T-cell (primary cell): ENCODE results near the gene CCNY. TPM values are rescaled to one million over a fixed set of nuclear protein-coding genes. Genes with fewer than 3 reads are reported as not detected.
A peak's percentile ranks its signal among the peaks of the same experiment; 100 is the strongest.
"Not testable (repeated sequence)": the region's sequence is repeated elsewhere in the genome, so short reads cannot be mapped to it uniquely, and the experiment has no call there.

Experiments used
- ATAC-seq, 4 experiments: fragments of 200-7000 bp in 3 of 4; fragments of 150-1000 bp in 1 of 4; cut with Tn5 transposase; replicated peaks in 1 of 4; 1 replicate in 3 of 4; 2 replicates in 1 of 4; pipeline ENCODE4 v1.10.0; 2021; ENCODE audit warnings: moderate library complexity in 3 of 4, mild to moderate bottlenecking in 2 of 4, moderate number of reproducible peaks in 1 of 4
- CTCF ChIA-PET, 2 donors: fragments of 300-600 bp; sonication (Branson Sonifier 250); formaldehyde crosslinking; loops; one replicate each; lab custom pipeline; 2022; ENCODE audit warnings: antibody characterized with exemption in 2 of 2; lab: Charles Lee
- POLR2A ChIA-PET, 2 donors: fragments of 300-600 bp; sonication (Branson Sonifier 250); formaldehyde crosslinking; loops; one replicate each; lab custom pipeline; 2022; ENCODE audit warnings: antibody characterized with exemption in 2 of 2; lab: Charles Lee
- DNase-seq, 35 experiments: peaks; one replicate each; pipeline versions ENCODE4 v3.0.0 to v3.0.0-alpha.2; 2013 to 2023
- H3K27ac ChIP-seq: one replicate; pipeline ENCODE4 v1.5.1; 2013; ENCODE audit warnings: low read length
- H3K27me3 ChIP-seq, 2 experiments: replicated peaks in 1 of 2; 1 replicate in 1 of 2; 2 replicates in 1 of 2; pipeline versions ENCODE4 v1.6.1 to v1.7.0; 2013; ENCODE audit warnings: low read length in 1 of 2, mixed read lengths in 1 of 2; ENCODE audit not compliant: control insufficient read depth in 2 of 2, insufficient read depth in 2 of 2; ENCODE audit errors: extremely low read depth in 1 of 2
- H3K36me3 ChIP-seq, 2 donors: 1 replicate in 1 of 2; 2 replicates in 1 of 2; pipeline versions ENCODE4 v1.6.1 to v1.7.0; 2013; ENCODE audit warnings: low read length in 1 of 2; ENCODE audit not compliant: control insufficient read depth in 2 of 2, insufficient read depth in 1 of 2; ENCODE audit errors: extremely low read depth in 1 of 2
- H3K4me1 ChIP-seq, 2 experiments: 1 replicate in 1 of 2; 2 replicates in 1 of 2; pipeline versions ENCODE4 v1.6.1 to v1.7.0; 2013; ENCODE audit warnings: low read length in 2 of 2, mixed read lengths in 1 of 2; ENCODE audit not compliant: insufficient read depth in 2 of 2, control insufficient read depth in 1 of 2; ENCODE audit errors: extremely low read depth in 1 of 2
- H3K4me3 ChIP-seq, 2 donors: 1 replicate in 1 of 2; 2 replicates in 1 of 2; pipeline versions ENCODE4 v1.5.1 to v1.7.0; 2013; ENCODE audit warnings: mild to moderate bottlenecking in 2 of 2, low read length in 1 of 2, moderate library complexity in 1 of 2; ENCODE audit not compliant: control insufficient read depth in 1 of 2; ENCODE audit errors: extremely low read depth in 1 of 2
- H3K9me3 ChIP-seq: 2 replicates; pipeline ENCODE4 v1.7.0; 2013
- H3K27ac Mint-ChIP-seq, 2 donors: one replicate each; pipeline ENCODE4 v1.8.0; 2020 to 2021; ENCODE audit warnings: mild to moderate bottlenecking in 2 of 2, mixed read lengths in 2 of 2
- H3K27me3 Mint-ChIP-seq, 2 donors: one replicate each; pipeline ENCODE4 v1.8.0; 2021 to 2022; ENCODE audit warnings: mixed read lengths in 2 of 2
- H3K36me3 Mint-ChIP-seq: one replicate; pipeline ENCODE4 v1.8.0; 2021; ENCODE audit warnings: mixed read lengths
- H3K4me1 Mint-ChIP-seq, 3 donors: one replicate each; pipeline ENCODE4 v1.8.0; 2020 to 2022; ENCODE audit warnings: mixed read lengths in 3 of 3, mild to moderate bottlenecking in 1 of 3
- H3K4me3 Mint-ChIP-seq, 3 donors: one replicate each; pipeline ENCODE4 v1.8.0; 2020 to 2022; ENCODE audit warnings: mild to moderate bottlenecking in 3 of 3, mixed read lengths in 3 of 3, moderate library complexity in 3 of 3
- H3K9me3 Mint-ChIP-seq, 3 donors: one replicate each; pipeline ENCODE4 v1.8.0; 2020 to 2022; ENCODE audit warnings: mixed read lengths in 3 of 3
- WGBS: methylation state at CpG from one replicate; pipeline ENCODE4 v1.1.5; 2013; ENCODE audit warnings: missing lambda C conversion rate; ENCODE audit not compliant: insufficient coverage; 5-methylcytosine and 5-hydroxymethylcytosine counted together
- total RNA-seq, 35 experiments: library from RNA in 6 of 35; stranded (reverse) in 6 of 35; fragments of 120-200 nt in 1 of 35; gene quantifications; one replicate each; pipeline versions ENCODE4 v1.2.1 to v1.2.4 and lab custom pipeline; 2013 to 2026

Gene CCNY
- total RNA-seq, 5 donors from 2014 or later (not counting 1 experiment from before 2014, with no cell fraction given): 62.5 to 75.2 (median 62.8) TPM

GRCh38 chr10:35354257-35354656 is 17.9 kb downstream of the CCNY start:
- Mint-ChIP-seq H3K4me1 (peaks cover 90 to 99% (median 94%) of the 10 kb centered on the region in 3 donors), H3K4me3 (peak overlapping the region in 1 of 3 donors; percentile 43)
- H3K27ac ChIP-seq, H3K9me3 ChIP-seq, POLR2A ChIA-PET, ATAC-seq, H3K9me3 Mint-ChIP-seq, DNase-seq, H3K36me3 Mint-ChIP-seq, H3K27ac Mint-ChIP-seq, H3K27me3 Mint-ChIP-seq, H3K36me3 ChIP-seq, H3K4me3 ChIP-seq, H3K27me3 ChIP-seq: not testable (repeated sequence)
- CTCF ChIA-PET: interaction anchor here in 1 of 2 donors (0.9 kb wide), 1 partner anchor 210 kb away, joined by 5 read pairs; no protein-coding TSS in a partner anchor
- 90% methylated on average over 7 of the region's 9 CpGs for WGBS
- peaks cover 19 to 34% of the 10 kb centered on the region in 2 experiments for H3K4me1 ChIP-seq

- no peak for DNase-seq
- Histone ChIP-seq H3K4me1 (peaks cover 16 to 28% of the 10 kb centered on the region in 2 experiments), H3K27me3 (no peaks in the 10 kb centered on the region), H3K4me3 (no peak overlapping the region), H3K9me3 (no peaks in the 10 kb centered on the region), H3K27ac (no peak overlapping the region), H3K36me3 (no peaks in the 10 kb centered on the region)
- Mint-ChIP-seq H3K9me3 (no peaks in the 10 kb centered on the region), H3K4me1 (peaks cover 78 to 89% (median 81%) of the 10 kb centered on the region in 3 donors), H3K36me3 (peaks cover 7% of the 10 kb centered on the region), H3K27ac (peak overlapping the region in 1 of 2 donors; percentile 34), H3K27me3 (no peaks in the 10 kb centered on the region), H3K4me3 (peak overlapping the region in 2 of 3 donors; percentile 41 to 64)
- 50% methylated on average over 1 of the region's 9 CpGs for WGBS
- ChIA-PET CTCF (interaction anchor here in 1 of 2 donors (0.6 kb wide), 1 partner anchor 346 kb away, joined by 4 read pairs; no protein-coding TSS in a partner anchor), POLR2A (no interaction called here)
- peak in 3 of 4 experiments; percentile 25 to 49 (median 38) for ATAC-seq
Measured at GRCh38 chr10:35355971-35356724, 19.8 kb downstream of the CCNY start.

DNA sequence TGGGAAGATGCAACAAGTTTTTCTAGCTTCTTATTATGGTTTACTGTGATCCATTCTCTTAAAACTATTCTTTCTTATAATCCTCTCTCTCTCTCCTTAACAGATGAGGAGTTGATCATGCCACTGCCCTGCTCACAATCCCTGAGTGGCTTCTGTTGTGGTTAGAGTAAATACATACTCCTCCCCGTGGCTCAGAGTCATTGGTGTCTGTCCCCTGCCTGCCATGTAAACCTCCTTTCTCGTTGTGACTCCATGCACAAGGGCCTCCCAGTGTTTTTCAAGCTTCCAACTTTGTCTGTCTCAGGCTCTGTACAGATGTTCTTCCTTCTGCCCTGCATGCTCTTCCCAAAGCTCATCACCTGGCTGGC is 20.4 kb downstream of the CCNY start:
- Mint-ChIP-seq H3K27me3 (no peaks in the 10 kb centered on the region), H3K27ac (peak overlapping the region in 1 of 2 donors; percentile 4), H3K4me1 (peaks cover 77 to 86% (median 79%) of the 10 kb centered on the region in 3 donors), H3K4me3 (peak overlapping the region in 1 of 3 donors; percentile 64), H3K9me3 (no peaks in the 10 kb centered on the region), H3K36me3 (peaks cover 7% of the 10 kb centered on the region)
- 5% methylated on average over 2 of the region's 2 CpGs for WGBS
- H3K4me1 ChIP-seq: peaks cover 13 to 28% of the 10 kb centered on the region in 2 experiments
- no peaks in the 10 kb centered on the region for H3K36me3 ChIP-seq
- no peak overlapping the region for H3K4me3 ChIP-seq
- no peaks in the 10 kb centered on the region for H3K27me3 ChIP-seq
- ATAC-seq: peak in 3 of 4 experiments; percentile 41 to 49 (median 41)
- no peak for DNase-seq
- CTCF ChIA-PET: no interaction called here
- no peak overlapping the region for H3K27ac ChIP-seq
- H3K9me3 ChIP-seq: no peaks in the 10 kb centered on the region
- POLR2A ChIA-PET: no interaction called here

- Histone ChIP-seq H3K36me3 (no peaks in the 10 kb centered on the region), H3K4me3 (no peak overlapping the region), H3K9me3 (no peaks in the 10 kb centered on the region), H3K27ac (no peak overlapping the region), H3K4me1 (peaks cover 9 to 27% of the 10 kb centered on the region in 2 experiments), H3K27me3 (no peaks in the 10 kb centered on the region)
- ChIA-PET POLR2A (no interaction called here), CTCF (interaction anchor here in 1 of 2 donors (0.6 kb wide), 1 partner anchor 65 kb away, joined by 3 read pairs; no protein-coding TSS in a partner anchor)
- Mint-ChIP-seq H3K9me3 (no peaks in the 10 kb centered on the region), H3K4me1 (peaks cover 67 to 78% (median 68%) of the 10 kb centered on the region in 3 donors), H3K4me3 (no peak overlapping the region), H3K36me3 (peaks cover 7% of the 10 kb centered on the region), H3K27me3 (no peaks in the 10 kb centered on the region), H3K27ac (no peak overlapping the region)
- no peak for ATAC-seq
- no CpG with 5 or more reads among the region's 2 CpGs for WGBS
- no peak for DNase-seq
Measured at GRCh38 chr10:35359056-35359455, 22.7 kb downstream of the CCNY start.

DNA sequence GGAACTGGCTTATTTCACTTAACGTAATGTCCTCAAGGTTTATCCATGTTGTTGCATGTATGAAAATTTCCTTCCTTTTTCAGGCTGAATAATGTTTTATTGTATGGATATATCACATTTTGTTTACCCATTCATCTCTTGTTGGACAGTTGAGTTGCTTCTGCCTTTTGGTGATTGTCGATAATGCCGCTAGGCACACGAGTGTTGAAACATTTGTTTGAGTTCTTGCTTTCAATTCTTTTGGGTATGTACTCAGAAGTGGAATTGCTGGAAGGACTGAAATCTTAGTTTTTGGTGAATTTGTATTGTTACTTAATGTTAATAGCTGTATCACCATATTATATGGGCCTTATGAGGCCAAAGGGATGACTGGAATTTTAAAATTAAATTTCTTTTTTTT is 23.6 kb downstream of the CCNY start:
- ChIA-PET CTCF (no interaction called here), POLR2A (interaction anchor here in 1 of 2 donors (0.6 kb wide), 1 partner anchor 230 kb away, joined by 3 read pairs; no protein-coding TSS in a partner anchor)
- no peak overlapping the region for H3K4me3 Mint-ChIP-seq
- Histone ChIP-seq H3K27ac (no peak overlapping the region), H3K36me3 (no peaks in the 10 kb centered on the region), H3K4me1 (peaks cover 9 to 24% of the 10 kb centered on the region in 2 experiments), H3K9me3 (no peaks in the 10 kb centered on the region), H3K27me3 (no peaks in the 10 kb centered on the region), H3K4me3 (no peak overlapping the region)
- H3K36me3 Mint-ChIP-seq: peaks cover 7% of the 10 kb centered on the region
- H3K4me1 Mint-ChIP-seq: peaks cover 66 to 75% (median 68%) of the 10 kb centered on the region in 3 donors
- DNase-seq (no peak), ATAC-seq (no peak)
- 96% methylated on average over 3 of the region's 4 CpGs for WGBS
- no peak overlapping the region for H3K27ac Mint-ChIP-seq
- H3K9me3 Mint-ChIP-seq: no peaks in the 10 kb centered on the region
- H3K27me3 Mint-ChIP-seq: no peaks in the 10 kb centered on the region

GRCh38 chr10:35362701-35363350 is 26.5 kb downstream of the CCNY start:
- Histone ChIP-seq H3K27me3 (no peaks in the 10 kb centered on the region), H3K27ac (no peak overlapping the region), H3K4me3 (no peak overlapping the region), H3K4me1 (peaks cover 2 to 16% of the 10 kb centered on the region in 2 experiments), H3K9me3 (no peaks in the 10 kb centered on the region), H3K36me3 (no peaks in the 10 kb centered on the region)
- ATAC-seq (no peak), DNase-seq (no peak)
- peaks cover 65 to 71% (median 70%) of the 10 kb centered on the region in 3 donors for H3K4me1 Mint-ChIP-seq
- POLR2A ChIA-PET: no interaction called here
- no peak overlapping the region for H3K27ac Mint-ChIP-seq
- H3K9me3 Mint-ChIP-seq: no peaks in the 10 kb centered on the region
- CTCF ChIA-PET: no interaction called here
- no peaks in the 10 kb centered on the region for H3K27me3 Mint-ChIP-seq
- H3K36me3 Mint-ChIP-seq: peaks cover 7% of the 10 kb centered on the region
- H3K4me3 Mint-ChIP-seq: no peak overlapping the region
- 97% methylated on average over 34 of the region's 41 CpGs for WGBS
